ENCODE data around the gene TRAPPC11.

DNA sequence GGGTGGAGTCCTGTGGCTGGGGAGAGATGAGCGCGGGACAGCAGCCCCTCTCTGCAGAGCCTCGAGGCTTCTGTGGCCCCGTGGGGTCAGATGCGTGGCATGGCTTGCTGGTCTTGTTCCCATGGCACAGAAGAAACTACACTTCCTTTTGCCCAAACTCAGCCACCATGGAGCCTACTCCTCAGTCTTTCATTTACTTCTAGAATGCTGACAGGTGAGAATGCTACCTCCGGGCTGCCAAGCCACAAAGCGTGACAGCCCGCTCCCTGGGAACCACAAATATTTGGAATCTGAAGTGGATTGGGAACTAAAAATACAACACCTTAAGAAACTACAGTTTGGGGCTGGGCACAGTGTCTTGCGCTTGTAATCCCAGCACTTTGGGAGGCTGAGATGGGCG is 98.0 kb downstream of the TRAPPC11 start:
- TF ChIP-seq EZH2phosphoT487 (IDR thresholded peaks at IDR 0.05; ENCODE audit: unreplicated experiment) (no peak), CTCF (conservative IDR thresholded peaks at IDR 0.05; ENCODE audit: low read depth in 2 of 2) (no peak), POLR2AphosphoS5 (IDR thresholded peaks at IDR 0.05; ENCODE audit: low read depth) (no peak), EZH2 (IDR thresholded peaks at IDR 0.05; ENCODE audit: low read depth, unreplicated experiment) (no peak), JUNB (IDR thresholded peaks at IDR 0.05; ENCODE audit: unreplicated experiment) (no peak), CREB1 (CRISPR knock-in tag; IDR thresholded peaks at IDR 0.05; ENCODE audit: low read depth) (no peak), ETS1 (IDR thresholded peaks at IDR 0.05) (no peak), STAT1 (IDR thresholded peaks at IDR 0.05; ENCODE audit: unreplicated experiment) (no peak), ZNF114 (CRISPR knock-in tag; IDR thresholded peaks at IDR 0.05) (no peak), ZNF331 (CRISPR knock-in tag; IDR thresholded peaks at IDR 0.05; ENCODE audit: low read depth) (no peak), NANOG (IDR thresholded peaks at IDR 0.05; ENCODE audit: borderline replicate concordance) (no peak)
- TF ChIP-seq, protein P1, sequence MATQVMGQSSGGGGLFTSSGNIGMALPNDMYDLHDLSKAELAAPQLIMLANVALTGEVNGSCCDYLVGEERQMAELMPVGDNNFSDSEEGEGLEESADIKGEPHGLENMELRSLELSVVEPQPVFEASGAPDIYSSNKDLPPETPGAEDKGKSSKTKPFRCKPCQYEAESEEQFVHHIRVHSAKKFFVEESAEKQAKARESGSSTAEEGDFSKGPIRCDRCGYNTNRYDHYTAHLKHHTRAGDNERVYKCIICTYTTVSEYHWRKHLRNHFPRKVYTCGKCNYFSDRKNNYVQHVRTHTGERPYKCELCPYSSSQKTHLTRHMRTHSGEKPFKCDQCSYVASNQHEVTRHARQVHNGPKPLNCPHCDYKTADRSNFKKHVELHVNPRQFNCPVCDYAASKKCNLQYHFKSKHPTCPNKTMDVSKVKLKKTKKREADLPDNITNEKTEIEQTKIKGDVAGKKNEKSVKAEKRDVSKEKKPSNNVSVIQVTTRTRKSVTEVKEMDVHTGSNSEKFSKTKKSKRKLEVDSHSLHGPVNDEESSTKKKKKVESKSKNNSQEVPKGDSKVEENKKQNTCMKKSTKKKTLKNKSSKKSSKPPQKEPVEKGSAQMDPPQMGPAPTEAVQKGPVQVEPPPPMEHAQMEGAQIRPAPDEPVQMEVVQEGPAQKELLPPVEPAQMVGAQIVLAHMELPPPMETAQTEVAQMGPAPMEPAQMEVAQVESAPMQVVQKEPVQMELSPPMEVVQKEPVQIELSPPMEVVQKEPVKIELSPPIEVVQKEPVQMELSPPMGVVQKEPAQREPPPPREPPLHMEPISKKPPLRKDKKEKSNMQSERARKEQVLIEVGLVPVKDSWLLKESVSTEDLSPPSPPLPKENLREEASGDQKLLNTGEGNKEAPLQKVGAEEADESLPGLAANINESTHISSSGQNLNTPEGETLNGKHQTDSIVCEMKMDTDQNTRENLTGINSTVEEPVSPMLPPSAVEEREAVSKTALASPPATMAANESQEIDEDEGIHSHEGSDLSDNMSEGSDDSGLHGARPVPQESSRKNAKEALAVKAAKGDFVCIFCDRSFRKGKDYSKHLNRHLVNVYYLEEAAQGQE (IDR thresholded peaks at IDR 0.05; ENCODE audit: unreplicated experiment), result no peak
- TF ChIP-seq, protein P2, sequence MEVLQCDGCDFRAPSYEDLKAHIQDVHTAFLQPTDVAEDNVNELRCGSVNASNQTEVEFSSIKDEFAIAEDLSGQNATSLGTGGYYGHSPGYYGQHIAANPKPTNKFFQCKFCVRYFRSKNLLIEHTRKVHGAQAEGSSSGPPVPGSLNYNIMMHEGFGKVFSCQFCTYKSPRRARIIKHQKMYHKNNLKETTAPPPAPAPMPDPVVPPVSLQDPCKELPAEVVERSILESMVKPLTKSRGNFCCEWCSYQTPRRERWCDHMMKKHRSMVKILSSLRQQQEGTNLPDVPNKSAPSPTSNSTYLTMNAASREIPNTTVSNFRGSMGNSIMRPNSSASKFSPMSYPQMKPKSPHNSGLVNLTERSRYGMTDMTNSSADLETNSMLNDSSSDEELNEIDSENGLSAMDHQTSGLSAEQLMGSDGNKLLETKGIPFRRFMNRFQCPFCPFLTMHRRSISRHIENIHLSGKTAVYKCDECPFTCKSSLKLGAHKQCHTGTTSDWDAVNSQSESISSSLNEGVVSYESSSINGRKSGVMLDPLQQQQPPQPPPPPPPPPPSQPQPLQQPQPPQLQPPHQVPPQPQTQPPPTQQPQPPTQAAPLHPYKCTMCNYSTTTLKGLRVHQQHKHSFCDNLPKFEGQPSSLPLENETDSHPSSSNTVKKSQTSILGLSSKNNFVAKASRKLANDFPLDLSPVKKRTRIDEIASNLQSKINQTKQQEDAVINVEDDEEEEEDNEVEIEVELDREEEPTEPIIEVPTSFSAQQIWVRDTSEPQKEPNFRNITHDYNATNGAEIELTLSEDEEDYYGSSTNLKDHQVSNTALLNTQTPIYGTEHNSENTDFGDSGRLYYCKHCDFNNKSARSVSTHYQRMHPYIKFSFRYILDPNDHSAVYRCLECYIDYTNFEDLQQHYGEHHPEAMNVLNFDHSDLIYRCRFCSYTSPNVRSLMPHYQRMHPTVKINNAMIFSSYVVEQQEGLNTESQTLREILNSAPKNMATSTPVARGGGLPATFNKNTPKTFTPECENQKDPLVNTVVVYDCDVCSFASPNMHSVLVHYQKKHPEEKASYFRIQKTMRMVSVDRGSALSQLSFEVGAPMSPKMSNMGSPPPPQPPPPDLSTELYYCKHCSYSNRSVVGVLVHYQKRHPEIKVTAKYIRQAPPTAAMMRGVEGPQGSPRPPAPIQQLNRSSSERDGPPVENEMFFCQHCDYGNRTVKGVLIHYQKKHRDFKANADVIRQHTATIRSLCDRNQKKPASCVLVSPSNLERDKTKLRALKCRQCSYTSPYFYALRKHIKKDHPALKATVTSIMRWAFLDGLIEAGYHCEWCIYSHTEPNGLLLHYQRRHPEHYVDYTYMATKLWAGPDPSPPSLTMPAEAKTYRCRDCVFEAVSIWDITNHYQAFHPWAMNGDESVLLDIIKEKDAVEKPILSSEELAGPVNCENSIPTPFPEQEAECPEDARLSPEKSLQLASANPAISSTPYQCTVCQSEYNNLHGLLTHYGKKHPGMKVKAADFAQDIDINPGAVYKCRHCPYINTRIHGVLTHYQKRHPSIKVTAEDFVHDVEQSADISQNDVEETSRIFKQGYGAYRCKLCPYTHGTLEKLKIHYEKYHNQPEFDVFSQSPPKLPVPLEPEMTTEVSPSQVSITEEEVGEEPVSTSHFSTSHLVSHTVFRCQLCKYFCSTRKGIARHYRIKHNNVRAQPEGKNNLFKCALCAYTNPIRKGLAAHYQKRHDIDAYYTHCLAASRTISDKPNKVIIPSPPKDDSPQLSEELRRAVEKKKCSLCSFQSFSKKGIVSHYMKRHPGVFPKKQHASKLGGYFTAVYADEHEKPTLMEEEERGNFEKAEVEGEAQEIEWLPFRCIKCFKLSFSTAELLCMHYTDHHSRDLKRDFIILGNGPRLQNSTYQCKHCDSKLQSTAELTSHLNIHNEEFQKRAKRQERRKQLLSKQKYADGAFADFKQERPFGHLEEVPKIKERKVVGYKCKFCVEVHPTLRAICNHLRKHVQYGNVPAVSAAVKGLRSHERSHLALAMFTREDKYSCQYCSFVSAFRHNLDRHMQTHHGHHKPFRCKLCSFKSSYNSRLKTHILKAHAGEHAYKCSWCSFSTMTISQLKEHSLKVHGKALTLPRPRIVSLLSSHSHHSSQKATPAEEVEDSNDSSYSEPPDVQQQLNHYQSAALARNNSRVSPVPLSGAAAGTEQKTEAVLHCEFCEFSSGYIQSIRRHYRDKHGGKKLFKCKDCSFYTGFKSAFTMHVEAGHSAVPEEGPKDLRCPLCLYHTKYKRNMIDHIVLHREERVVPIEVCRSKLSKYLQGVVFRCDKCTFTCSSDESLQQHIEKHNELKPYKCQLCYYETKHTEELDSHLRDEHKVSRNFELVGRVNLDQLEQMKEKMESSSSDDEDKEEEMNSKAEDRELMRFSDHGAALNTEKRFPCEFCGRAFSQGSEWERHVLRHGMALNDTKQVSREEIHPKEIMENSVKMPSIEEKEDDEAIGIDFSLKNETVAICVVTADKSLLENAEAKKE (CRISPR knock-in tag; IDR thresholded peaks at IDR 0.05), result no peak

All from GM23338 (cell line).